Adrenal gland (tissue), 12 donors: ENCODE data around the gene SCAPER. TPM values are rescaled to one million over a fixed set of nuclear protein-coding genes. Genes with fewer than 3 reads are reported as not detected.

Source experiments
- DNase-seq, 7 donors: peaks; one replicate each; pipeline ENCODE4 v3.0.0-alpha.2; 2019 to 2020
- H3K27ac ChIP-seq, 5 donors: fragments of 200-600 bp; sonication (generic) in 4 of 5; 1 replicate in 3 of 5; 2 replicates in 2 of 5; pipeline versions ENCODE4 v1.5.1 to v1.8.0; 2016 to 2020; ENCODE audit warnings: mild to moderate bottlenecking in 1 of 5
- H3K27me3 ChIP-seq: fragments of 200-600 bp; 2 replicates; pipeline ENCODE4 v1.8.0; 2021
- H3K36me3 ChIP-seq, 2 donors: fragments of 200-600 bp; replicated peaks in 1 of 2; 1 replicate in 1 of 2; 2 replicates in 1 of 2; pipeline versions ENCODE4 v1.5.1 to v1.8.0; 2018 to 2022
- H3K4me1 ChIP-seq, 2 donors: fragments of 200-600 bp; replicated peaks in 1 of 2; 1 replicate in 1 of 2; 2 replicates in 1 of 2; pipeline versions ENCODE4 v1.5.1 to v1.8.0; 2018 to 2021
- H3K4me3 ChIP-seq, 4 donors: fragments of 200-600 bp; sonication (generic) in 3 of 4; one replicate each; pipeline ENCODE4 v1.5.1; 2016 to 2018
- H3K9me3 ChIP-seq, 3 donors: fragments of 200-600 bp; sonication (generic) in 1 of 3; replicated peaks in 1 of 3; 1 replicate in 2 of 3; 2 replicates in 1 of 3; pipeline versions ENCODE4 v1.5.1 to v1.8.0; 2016 to 2021
- CTCF ChIP-seq, 6 experiments: fragments of 450-650 bp in 4 of 6; fragments of 200-600 bp in 2 of 6; sonication (generic) in 1 of 6; IDR thresholded peaks; 1 replicate in 5 of 6; 2 replicates in 1 of 6; pipeline versions ENCODE4 v1.5.1 to v1.8.0; 2016 to 2021; ENCODE audit warnings: antibody characterized with exemption in 6 of 6, mild to moderate bottlenecking in 2 of 6, moderate library complexity in 1 of 6
- POLR2A ChIP-seq, 2 donors: fragments of 450-650 bp; IDR thresholded peaks; one replicate each; pipeline ENCODE4 v1.6.1; 2017; ENCODE audit warnings: antibody characterized with exemption in 2 of 2, mild to moderate bottlenecking in 2 of 2, moderate library complexity in 1 of 2
- WGBS, 4 donors: extraction: QIAGEN DNeasy Blood & Tissue Kit in 2 of 4; methylation state at CpG; one replicate each; pipeline versions ENCODE4 v1.1.5 to v1.1.7; 2013 to 2017; 5-methylcytosine and 5-hydroxymethylcytosine counted together
- intact Hi-C, 2 donors: fragments of 100-400 bp; cut with DNase I; formaldehyde crosslinking; loops; one replicate each; pipeline versions ENCODE4 v1.14.1 to v1.15.0; 2022 to 2023
- polyA plus RNA-seq, 3 donors: library from polyadenylated mRNA; stranded (reverse); fragments of 200-250 nt in 2 of 3; fragments of 350-450 nt in 1 of 3; fragmentation: Illumina TruSeq in 1 of 3; extraction: RNeasy Lipid Tissue Mini Kit (QIAGEN cat#74804) in 1 of 3; gene quantifications; one replicate each; pipeline ENCODE4 v1.2.3, GENCODE V29; 2013 to 2014
- total RNA-seq, 9 donors: library from RNA; depleted of rRNA in 4 of 9; stranded (reverse); fragments of >200 nt in 4 of 9; fragments of 120-200 nt in 1 of 9; fragmentation: NEBNext Ultra II Directional in 1 of 9; extraction: Animal tissue kit (Norgen Biotek cat#: 25700) in 1 of 9; gene quantifications; one replicate each; pipeline versions ENCODE4 v1.1.0 to v1.2.4, GENCODE V29; 2013 to 2023
- donor health status: healthy with polysubstance abuse.
- donor health status: Bipolar disorder and iron deficiency.
- donor health status: DM: yes; HTN: yes; CAD: no.
- donor health status: DM: no; HTN: no; CAD: no.
- donor health status: DM: no; HTN: no; CAD: no.
- donor health status: DM: yes; HTN: yes; CAD: no.

SCAPER gene
- total and polyA plus RNA-seq, 12 donors: 3.9 to 95.3 (median 24.1) TPM

- H3K4me1 ChIP-seq: no peaks in the 10 kb centered on the region
- WGBS, 4 donors: 95 to 100% (median 98%) methylated on average over 1 of the region's 1 CpG
- no peak for DNase-seq
- intact Hi-C loops: no loop called here
- no peaks in the 10 kb centered on the region for H3K36me3 ChIP-seq
- H3K4me3 ChIP-seq: no peak overlapping the region
- no peak for TF ChIP-seq CTCF (IDR thresholded peaks at IDR 0.05)
- no peak for TF ChIP-seq POLR2A (IDR thresholded peaks at IDR 0.05)
- H3K9me3 ChIP-seq: no peaks in the 10 kb centered on the region
- H3K27me3 ChIP-seq: no peaks in the 10 kb centered on the region
- no peak overlapping the region for H3K27ac ChIP-seq
Observed at GRCh38 chr15:76353023-76353577, 552.0 kb downstream of the SCAPER start.

GRCh38 chr15:76349301-76350070, 555.7 kb downstream of the SCAPER start:
- WGBS, 4 donors: 95 to 100% (median 96%) methylated on average over 1 of the region's 1 CpG
- no peaks in the 10 kb centered on the region for H3K9me3 ChIP-seq
- no peak overlapping the region for H3K27ac ChIP-seq
- H3K4me3 ChIP-seq: no peak overlapping the region
- DNase-seq: no peak
- H3K27me3 ChIP-seq: peaks cover 34% of the 10 kb centered on the region
- intact Hi-C loops: no loop called here
- H3K4me1 ChIP-seq: peaks cover 8 to 16% of the 10 kb centered on the region in 2 donors
- H3K36me3 ChIP-seq: no peaks in the 10 kb centered on the region
- TF ChIP-seq CTCF (IDR thresholded peaks at IDR 0.05): no peak
- no peak for TF ChIP-seq POLR2A (IDR thresholded peaks at IDR 0.05)

GRCh38 chr15:76347482-76348055, 557.6 kb downstream of the SCAPER start:
- H3K27ac ChIP-seq: no peak overlapping the region

More at GRCh38 chr15:76347482-76348055, 557.6 kb downstream of the SCAPER start:
- Histone ChIP-seq H3K27me3 (peaks cover 54% of the 10 kb centered on the region), H3K9me3 (no peaks in the 10 kb centered on the region), H3K36me3 (no peaks in the 10 kb centered on the region), H3K4me1 (peaks cover 8 to 21% of the 10 kb centered on the region in 2 donors), H3K4me3 (no peak overlapping the region)
- no peak for DNase-seq
- TF ChIP-seq CTCF (IDR thresholded peaks at IDR 0.05): no peak
- no peak for TF ChIP-seq POLR2A (IDR thresholded peaks at IDR 0.05)
- intact Hi-C loops: no loop called here
- WGBS, 4 donors: 86 to 88% (median 87%) methylated on average over 13 of the region's 13 CpGs
